ENCODE measurements around the gene PRDX5.
A peak's percentile ranks its signal among the peaks of the same experiment; 100 is the strongest.

PRDX5 gene

GRCh38 chr11:64281957-64282770 is 35.8 kb upstream of the PRDX5 start:
- H3K18ac ChIP-seq (ENCODE audit: low read length), result no peak overlapping the region
- H2BK12ac ChIP-seq (ENCODE audit: low read length), result no peak overlapping the region
- H3K23ac ChIP-seq (ENCODE audit: low read depth, low read length, poor library complexity), result no peak overlapping the region
- peaks cover 3 to 9% of the 10 kb centered on the region in 2 donors for H3K4me1 ChIP-seq (ENCODE audit: control insufficient read depth in 2 of 2, insufficient read depth in 1 of 2, low read depth in 1 of 2, low read length in 2 of 2)
- H3K4me2 ChIP-seq (ENCODE audit: insufficient read depth, low read length, poor library complexity, severe bottlenecking), result no peak overlapping the region
- no peak overlapping the region for H2BK120ac ChIP-seq (ENCODE audit: low read depth, low read length)
- peak overlapping the region; percentile 82 for H4K8ac ChIP-seq (ENCODE audit: low read depth, low read length)
- H3K27ac ChIP-seq (replicated peaks; ENCODE audit: low read length), result no peak overlapping the region
- no peak overlapping the region for H2AK5ac ChIP-seq (ENCODE audit: low read depth, low read length)
- peaks cover 2 to 35% of the 10 kb centered on the region in 2 donors for H3K36me3 ChIP-seq (replicated peaks in 1 of 2; ENCODE audit: control insufficient read depth in 2 of 2, insufficient read depth in 2 of 2, low read length in 2 of 2)
- no peak overlapping the region for H2BK5ac ChIP-seq (ENCODE audit: low read length)
- peaks cover 4% of the 10 kb centered on the region for H3K79me1 ChIP-seq (ENCODE audit: low read depth, low read length)
- H4K91ac ChIP-seq (ENCODE audit: low read depth, low read length, poor library complexity), result no peak overlapping the region
- H3K4ac ChIP-seq (ENCODE audit: low read length), result no peak overlapping the region
- H2AFZ ChIP-seq (ENCODE audit: low read length), result no peak overlapping the region
- H2BK15ac ChIP-seq (ENCODE audit: low read length), result no peak overlapping the region
- H3K14ac ChIP-seq (ENCODE audit: low read length), result no peak overlapping the region
- no peaks in the 10 kb centered on the region for H3K27me3 ChIP-seq (ENCODE audit: control insufficient read depth in 3 of 3, insufficient read depth in 3 of 3, low read depth in 1 of 3, low read length in 3 of 3)
- H3K9me3 ChIP-seq (replicated peaks in 1 of 2; ENCODE audit: control insufficient read depth in 2 of 2, insufficient read depth in 1 of 2, low read depth in 1 of 2, low read length in 2 of 2), result no peaks in the 10 kb centered on the region
- H3K4me3 ChIP-seq (ENCODE audit: low read length in 2 of 2), result no peak overlapping the region
- H3K9ac ChIP-seq (ENCODE audit: low read depth, low read length, poor library complexity), result peak overlapping the region; percentile 21
- no CpG with 5 or more reads among the region's 22 CpGs for WGBS, 2 donors (ENCODE audit: extremely low coverage in 2 of 2, insufficient read length in 2 of 2, insufficient replicate concordance in 1 of 2)
- no peak for DNase-seq (ENCODE audit: low spot score)

- H3K14ac ChIP-seq (ENCODE audit: low read length), result no peak overlapping the region
- no peak overlapping the region for H3K18ac ChIP-seq (ENCODE audit: low read length)
- no peak overlapping the region for H3K4me2 ChIP-seq (ENCODE audit: insufficient read depth, low read length, poor library complexity, severe bottlenecking)
- no peak overlapping the region for H3K23ac ChIP-seq (ENCODE audit: low read depth, low read length, poor library complexity)
- no peak overlapping the region for H3K27ac ChIP-seq (replicated peaks; ENCODE audit: low read length)
- DNase-seq (ENCODE audit: low spot score), result no peak
- H3K27me3 ChIP-seq (ENCODE audit: control insufficient read depth in 3 of 3, insufficient read depth in 3 of 3, low read depth in 1 of 3, low read length in 3 of 3), result no peaks in the 10 kb centered on the region
- H2BK15ac ChIP-seq (ENCODE audit: low read length), result no peak overlapping the region
- H3K4me3 ChIP-seq (ENCODE audit: low read length in 2 of 2), result peak overlapping the region in 1 of 2 donors; percentile 34
- no peak overlapping the region for H3K9ac ChIP-seq (ENCODE audit: low read depth, low read length, poor library complexity)
- peaks cover 6% of the 10 kb centered on the region for H3K79me1 ChIP-seq (ENCODE audit: low read depth, low read length)
- H4K91ac ChIP-seq (ENCODE audit: low read depth, low read length, poor library complexity), result peak overlapping the region; percentile 39
- no peaks in the 10 kb centered on the region for H3K9me3 ChIP-seq (replicated peaks in 1 of 2; ENCODE audit: control insufficient read depth in 2 of 2, insufficient read depth in 1 of 2, low read depth in 1 of 2, low read length in 2 of 2)
- H2AFZ ChIP-seq (ENCODE audit: low read length), result no peak overlapping the region
- H3K4ac ChIP-seq (ENCODE audit: low read length), result no peak overlapping the region
- H3K4me1 ChIP-seq (ENCODE audit: control insufficient read depth in 2 of 2, insufficient read depth in 1 of 2, low read depth in 1 of 2, low read length in 2 of 2), result peaks cover 3 to 9% of the 10 kb centered on the region in 2 donors
- H2AK5ac ChIP-seq (ENCODE audit: low read depth, low read length), result no peak overlapping the region
- peak overlapping the region; percentile 63 for H2BK12ac ChIP-seq (ENCODE audit: low read length)
- H2BK120ac ChIP-seq (ENCODE audit: low read depth, low read length), result no peak overlapping the region
- no peak overlapping the region for H4K8ac ChIP-seq (ENCODE audit: low read depth, low read length)
- peaks cover 2 to 28% of the 10 kb centered on the region in 2 donors for H3K36me3 ChIP-seq (replicated peaks in 1 of 2; ENCODE audit: control insufficient read depth in 2 of 2, insufficient read depth in 2 of 2, low read length in 2 of 2)
- no CpG with 5 or more reads among the region's 3 CpGs for WGBS, 2 donors (ENCODE audit: extremely low coverage in 2 of 2, insufficient read length in 2 of 2, insufficient replicate concordance in 1 of 2)
- H2BK5ac ChIP-seq (ENCODE audit: low read length), result no peak overlapping the region
Measured at GRCh38 chr11:64283092-64283491, 34.8 kb upstream of the PRDX5 start.

DNA sequence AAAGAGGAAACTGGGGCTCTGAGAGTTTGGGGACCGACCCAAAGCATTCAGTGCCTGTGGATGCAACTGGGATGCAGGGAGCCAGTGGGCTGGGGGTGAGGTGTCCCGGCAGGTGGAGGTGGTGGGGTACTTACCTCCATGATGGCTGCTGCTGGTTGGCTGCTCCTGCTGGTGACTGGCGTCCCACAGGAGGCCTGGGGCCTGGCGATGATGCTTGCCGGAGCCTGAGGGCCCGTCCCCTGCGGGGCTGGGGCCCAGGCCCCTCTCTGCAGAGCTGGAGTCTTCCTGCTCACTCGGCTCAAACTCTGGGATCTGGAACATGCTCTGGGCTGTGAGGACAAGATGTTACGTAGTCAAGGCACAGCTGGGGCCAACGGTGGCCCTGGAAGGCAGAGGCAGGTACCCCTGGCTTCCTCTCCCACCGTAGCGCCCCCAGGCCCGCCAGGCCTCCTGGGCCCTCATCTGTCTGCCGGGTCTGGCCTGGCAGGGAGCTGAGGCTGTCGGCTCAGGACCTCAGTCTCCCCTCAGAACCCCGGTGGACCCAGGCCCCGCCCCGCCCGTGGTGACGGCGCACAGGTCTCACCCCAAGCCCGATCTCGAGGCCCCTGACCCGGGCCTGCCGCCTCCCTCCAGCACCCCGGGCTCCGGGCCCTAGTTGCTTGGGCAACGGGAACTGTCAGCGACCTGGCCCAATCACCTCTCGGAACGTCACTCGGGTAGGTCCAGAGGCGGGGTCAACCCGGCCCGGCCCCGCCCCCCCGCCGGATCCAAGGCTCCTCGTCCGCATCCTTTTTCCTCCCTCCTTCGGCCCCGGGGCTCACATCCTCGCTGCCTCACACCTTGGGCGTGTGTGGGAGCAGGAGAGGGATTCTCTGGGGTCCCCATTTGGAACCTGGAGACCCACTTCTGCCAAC is 33.6 kb upstream of the PRDX5 start, which contains the start of gene BAD:
BAD (minus strand) TSS at position 618 of the 914 bp plus-strand sequence; CDS start at position 321, 297 bp downstream.
- Histone ChIP-seq H3K9ac (ENCODE audit: low read depth, low read length, poor library complexity) (peak within 1 kb of the TSS; percentile 98), H3K18ac (ENCODE audit: low read length) (peak within 1 kb of the TSS; percentile 98), H3K4ac (ENCODE audit: low read length) (no peak within 1 kb of the TSS), H3K4me3 (ENCODE audit: low read length in 2 of 2) (peak within 1 kb of the TSS; percentile 68 to 91), H4K8ac (ENCODE audit: low read depth, low read length) (peak within 1 kb of the TSS; percentile 82), H3K36me3 (replicated peaks in 1 of 2; ENCODE audit: control insufficient read depth in 2 of 2, insufficient read depth in 2 of 2, low read length in 2 of 2) (peaks cover 2 to 18% of the 10 kb centered on the region in 2 donors), H2BK5ac (ENCODE audit: low read length) (peak within 1 kb of the TSS; percentile 93), H2BK120ac (ENCODE audit: low read depth, low read length) (no peak within 1 kb of the TSS), H3K4me1 (ENCODE audit: control insufficient read depth in 2 of 2, insufficient read depth in 1 of 2, low read depth in 1 of 2, low read length in 2 of 2) (peaks cover 3 to 9% of the 10 kb centered on the region in 2 donors), H3K23ac (ENCODE audit: low read depth, low read length, poor library complexity) (peak within 1 kb of the TSS; percentile 85), H3K27ac (replicated peaks; ENCODE audit: low read length) (peak within 1 kb of the TSS; percentile 61), H2BK15ac (ENCODE audit: low read length) (peak within 1 kb of the TSS; percentile 77), H2AFZ (ENCODE audit: low read length) (peak within 1 kb of the TSS; percentile 99), H3K27me3 (ENCODE audit: control insufficient read depth in 3 of 3, insufficient read depth in 3 of 3, low read depth in 1 of 3, low read length in 3 of 3) (peaks cover 0 to 1% (median 1%) of the 10 kb centered on the region in 3 experiments), H3K4me2 (ENCODE audit: insufficient read depth, low read length, poor library complexity, severe bottlenecking) (peak within 1 kb of the TSS; percentile 100), H2AK5ac (ENCODE audit: low read depth, low read length) (peak within 1 kb of the TSS; percentile 58), H4K91ac (ENCODE audit: low read depth, low read length, poor library complexity) (no peak within 1 kb of the TSS), H3K79me1 (ENCODE audit: low read depth, low read length) (peaks cover 6% of the 10 kb centered on the region), H3K14ac (ENCODE audit: low read length) (peak within 1 kb of the TSS; percentile 94), H3K9me3 (replicated peaks in 1 of 2; ENCODE audit: control insufficient read depth in 2 of 2, insufficient read depth in 1 of 2, low read depth in 1 of 2, low read length in 2 of 2) (no peaks in the 10 kb centered on the region), H2BK12ac (ENCODE audit: low read length) (peak within 1 kb of the TSS; percentile 73)
- DNase-seq (ENCODE audit: low spot score), result peak; percentile 94
- no CpG with 5 or more reads among the region's 44 CpGs for WGBS, 2 donors (ENCODE audit: extremely low coverage in 2 of 2, insufficient read length in 2 of 2, insufficient replicate concordance in 1 of 2)

Measured in neuronal stem cell (in vitro differentiated cells).